ENCODE measurements around the gene CWC15. TPM values are rescaled to one million over a fixed set of nuclear protein-coding genes. Genes with fewer than 3 reads are reported as not detected.

CWC15 gene
- total RNA-seq, 4 donors from 2014 or later = 32.9 to 54.8 (median 44.1) TPM

GRCh38 chr11:95003716-95004115, 30.4 kb upstream of the CWC15 start:
- Histone ChIP-seq H3K36me3 (peaks cover 0 to 1% of the 10 kb centered on the region in 2 donors), H3K27me3 (no peaks in the 10 kb centered on the region), H3K27ac (no peak overlapping the region), H3K4me1 (no peaks in the 10 kb centered on the region), H3K9me3 (peaks cover 0 to 1% (median 0%) of the 10 kb centered on the region in 3 donors), H3K4me3 (no peak overlapping the region)
- no peak for TF ChIP-seq CTCF (IDR thresholded peaks at IDR 0.05)
- TF ChIP-seq EP300 (IDR thresholded peaks at IDR 0.05) = no peak
- TF ChIP-seq POLR2A (IDR thresholded peaks at IDR 0.05) = no peak
- no peak for TF ChIP-seq POLR2AphosphoS5 (IDR thresholded peaks at IDR 0.05)
- ATAC-seq = no peak

GRCh38 chr11:94998285-94998684, 24.9 kb upstream of the CWC15 start:
- ATAC-seq = no peak
- H3K4me1 ChIP-seq = no peaks in the 10 kb centered on the region
- 92% methylated on average over 6 of the region's 13 CpGs; no CpG with 5 or more reads in 1 of the 2 donors for WGBS, 2 donors (ENCODE audit: low coverage in 1 of 2)
- no peak overlapping the region for H3K27ac ChIP-seq
- no peak overlapping the region for H3K4me3 ChIP-seq
- H3K36me3 ChIP-seq = peaks cover 0 to 14% of the 10 kb centered on the region in 2 donors
- no peaks in the 10 kb centered on the region for H3K9me3 ChIP-seq
- no peak for TF ChIP-seq CTCF (IDR thresholded peaks at IDR 0.05)
- no peak for TF ChIP-seq EP300 (IDR thresholded peaks at IDR 0.05)
- no peak for TF ChIP-seq POLR2A (IDR thresholded peaks at IDR 0.05)
- TF ChIP-seq POLR2AphosphoS5 (IDR thresholded peaks at IDR 0.05) = no peak
- no peaks in the 10 kb centered on the region for H3K27me3 ChIP-seq

- H3K27me3 ChIP-seq = no peaks in the 10 kb centered on the region
- no peaks in the 10 kb centered on the region for H3K4me1 ChIP-seq
- H3K36me3 ChIP-seq = peaks cover 0 to 14% of the 10 kb centered on the region in 2 donors
- WGBS, 2 donors (ENCODE audit: low coverage in 1 of 2) = 90 to 91% methylated on average over 6 of the region's 6 CpGs
- TF ChIP-seq POLR2AphosphoS5 (IDR thresholded peaks at IDR 0.05) (no peak), CTCF (IDR thresholded peaks at IDR 0.05) (no peak), EP300 (IDR thresholded peaks at IDR 0.05) (no peak), POLR2A (IDR thresholded peaks at IDR 0.05) (no peak)
- no peaks in the 10 kb centered on the region for H3K9me3 ChIP-seq
- H3K4me3 ChIP-seq = no peak overlapping the region
- no peak overlapping the region for H3K27ac ChIP-seq
- ATAC-seq = no peak
These were observed 24.1 kb upstream of the CWC15 start for GRCh38 chr11:94997437-94997836.

GRCh38 chr11:94993400-94993943, 20.1 kb upstream of the CWC15 start:
- TF ChIP-seq CTCF (IDR thresholded peaks at IDR 0.05) = no peak
- no peak for TF ChIP-seq EP300 (IDR thresholded peaks at IDR 0.05)
- no peak for TF ChIP-seq POLR2AphosphoS5 (IDR thresholded peaks at IDR 0.05)
- TF ChIP-seq POLR2A (IDR thresholded peaks at IDR 0.05) = no peak
- no peak overlapping the region for H3K27ac ChIP-seq
- H3K9me3 ChIP-seq = no peaks in the 10 kb centered on the region
- no peaks in the 10 kb centered on the region for H3K27me3 ChIP-seq
- peaks cover 0 to 10% of the 10 kb centered on the region in 2 donors for H3K36me3 ChIP-seq
- H3K4me3 ChIP-seq = no peak overlapping the region
- H3K4me1 ChIP-seq = no peaks in the 10 kb centered on the region
- no peak for ATAC-seq
- WGBS, 2 donors (ENCODE audit: low coverage in 1 of 2) = 91 to 97% methylated on average over 2 of the region's 2 CpGs

GRCh38 chr11:94988748-94989147, 15.4 kb upstream of the CWC15 start:
- H3K9me3 ChIP-seq = no peaks in the 10 kb centered on the region
- ATAC-seq = no peak
- H3K27me3 ChIP-seq = no peaks in the 10 kb centered on the region
- H3K4me3 ChIP-seq = no peak overlapping the region
- no peak overlapping the region for H3K27ac ChIP-seq
- no peaks in the 10 kb centered on the region for H3K36me3 ChIP-seq
- H3K4me1 ChIP-seq = no peaks in the 10 kb centered on the region
- TF ChIP-seq CTCF (IDR thresholded peaks at IDR 0.05) (no peak), EP300 (IDR thresholded peaks at IDR 0.05) (no peak), POLR2A (IDR thresholded peaks at IDR 0.05) (no peak), POLR2AphosphoS5 (IDR thresholded peaks at IDR 0.05) (no peak)
- WGBS, 2 donors (ENCODE audit: low coverage in 1 of 2) = 78 to 100% methylated on average over 1 of the region's 1 CpG

Data from gastroesophageal sphincter (tissue), 4 donors.